Activated CD4-positive, alpha-beta T cell treated with anti-CD3 and anti-CD28 coated beads for 24 hours (primary cell): ENCODE measurements around the gene CDC42BPB.
"Not testable (repeated sequence)": the region's sequence is repeated elsewhere in the genome, so short reads cannot be mapped to it uniquely, and the experiment has no call there.

Experiments
- DNase-seq, 2 donors: peaks; one replicate each; pipeline ENCODE4 v3.0.0-alpha.2; 2020; ENCODE audit warnings: low read depth in 2 of 2

The CDC42BPB gene

DNA sequence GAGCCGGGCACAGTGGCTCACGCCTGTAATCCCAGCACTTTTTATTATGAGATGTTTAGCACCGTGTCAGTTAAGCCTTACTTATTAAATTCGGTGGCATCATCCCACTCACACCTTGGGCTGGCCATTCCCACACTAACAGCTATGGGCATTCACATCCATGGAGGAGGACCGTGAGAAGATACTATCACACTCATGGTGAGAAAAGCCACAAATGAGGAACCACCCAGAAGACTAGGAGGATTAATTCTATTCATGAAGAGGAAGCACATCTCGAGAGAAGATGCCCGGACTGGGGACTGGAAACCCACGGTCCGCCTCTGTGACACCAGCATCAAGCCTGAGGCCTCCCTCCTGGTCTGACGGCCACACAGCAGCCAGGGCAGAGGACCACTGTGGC, 4.9 kb downstream of the CDC42BPB start:
- DNase-seq: no peak

DNA sequence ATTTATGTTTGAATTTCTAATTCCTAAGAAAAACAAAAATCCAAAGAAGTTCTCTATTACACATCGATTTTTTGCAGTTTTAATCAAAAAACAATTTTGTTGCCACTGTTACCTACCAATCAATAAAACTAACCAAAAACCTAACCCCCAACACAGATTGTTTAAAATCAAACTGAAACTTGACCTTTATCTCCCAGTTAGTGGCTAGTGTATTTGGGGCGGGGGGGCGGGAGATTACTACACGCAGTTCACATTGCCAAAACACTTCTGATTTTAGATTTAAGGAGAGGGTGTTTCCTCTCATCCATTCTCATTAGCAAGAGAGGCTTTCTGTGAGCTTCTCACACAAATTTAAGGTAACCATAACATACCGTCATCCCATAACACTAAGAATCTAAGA, 6.4 kb downstream of the CDC42BPB start:
- no peak for DNase-seq

DNA sequence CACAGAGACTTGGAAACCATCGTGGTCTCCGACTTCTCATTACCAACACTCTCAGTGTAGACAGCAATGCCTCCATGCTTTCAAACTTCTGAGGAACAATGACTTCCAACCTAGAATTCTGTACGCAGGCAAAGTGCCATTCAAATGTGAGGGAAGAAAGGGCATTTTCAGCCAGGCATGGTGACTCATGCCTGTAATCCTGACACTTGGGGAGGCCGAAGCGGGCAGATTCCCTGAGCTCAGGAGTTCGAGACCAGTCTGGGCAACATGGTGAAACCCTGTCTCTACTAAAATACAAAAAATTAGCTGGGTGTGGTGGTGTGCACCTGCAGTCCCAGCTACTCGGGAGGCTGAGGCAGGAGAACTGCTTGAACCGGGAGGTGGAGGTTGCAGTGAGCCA, 9.9 kb downstream of the CDC42BPB start:
- not testable (repeated sequence) for DNase-seq

DNA sequence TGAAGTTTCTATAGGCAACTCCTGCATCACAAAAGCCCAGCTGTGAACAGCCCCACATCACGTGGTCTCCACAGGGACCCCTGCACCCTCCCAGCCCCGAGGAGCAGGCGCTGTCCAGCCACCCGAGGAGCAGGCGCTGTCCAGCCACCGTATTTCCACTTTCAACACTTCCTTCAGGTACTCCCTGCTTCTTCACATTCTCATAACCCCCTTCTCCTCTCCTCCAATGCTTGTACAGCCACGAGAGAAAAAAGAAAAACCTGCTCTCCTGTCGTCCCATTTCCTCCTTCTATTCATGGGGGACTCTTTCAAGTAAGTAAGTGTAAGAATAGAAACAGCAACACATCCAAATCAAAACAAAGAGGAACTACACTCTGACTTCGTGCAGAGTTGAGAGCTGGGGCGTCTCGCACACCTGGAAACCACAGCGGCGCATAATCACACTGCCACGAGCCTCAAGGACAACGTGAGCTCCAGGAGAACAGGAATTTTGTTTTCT, 11.9 kb downstream of the CDC42BPB start:
- no peak for DNase-seq

DNA sequence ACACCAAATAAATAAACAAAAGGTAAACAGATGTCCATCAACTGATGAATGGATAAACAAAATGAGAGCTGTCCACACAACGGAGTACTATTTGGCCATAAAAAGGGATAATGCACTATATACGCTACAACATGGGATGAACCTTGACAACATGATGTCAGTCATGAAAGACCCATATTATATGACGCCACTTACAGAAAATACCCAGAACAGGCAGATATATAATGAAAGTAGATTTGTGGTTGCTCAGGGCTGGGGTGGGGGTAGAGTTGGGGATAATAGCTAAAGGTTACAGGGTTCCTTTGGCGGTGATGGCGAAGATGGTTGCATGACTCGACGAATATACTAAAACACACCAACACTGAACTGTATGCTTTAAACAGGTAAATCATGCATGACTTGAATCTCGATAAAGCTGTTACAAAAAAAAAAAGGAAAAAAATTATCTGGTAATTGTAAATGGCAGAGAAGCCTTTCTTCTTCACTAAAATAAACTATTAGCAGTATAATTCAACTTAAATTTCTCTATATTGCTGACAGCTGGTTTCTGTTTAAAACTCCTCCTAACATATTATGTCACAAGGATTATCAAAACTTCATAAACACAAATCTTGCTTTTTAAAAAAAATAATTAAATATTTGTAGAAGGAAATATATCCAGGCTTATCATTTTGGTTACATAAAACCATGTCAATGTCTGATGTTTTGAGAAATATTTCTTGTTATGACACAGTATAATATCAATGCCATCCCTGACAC, 13.9 kb downstream of the CDC42BPB start:
- DNase-seq: no peak

DNA sequence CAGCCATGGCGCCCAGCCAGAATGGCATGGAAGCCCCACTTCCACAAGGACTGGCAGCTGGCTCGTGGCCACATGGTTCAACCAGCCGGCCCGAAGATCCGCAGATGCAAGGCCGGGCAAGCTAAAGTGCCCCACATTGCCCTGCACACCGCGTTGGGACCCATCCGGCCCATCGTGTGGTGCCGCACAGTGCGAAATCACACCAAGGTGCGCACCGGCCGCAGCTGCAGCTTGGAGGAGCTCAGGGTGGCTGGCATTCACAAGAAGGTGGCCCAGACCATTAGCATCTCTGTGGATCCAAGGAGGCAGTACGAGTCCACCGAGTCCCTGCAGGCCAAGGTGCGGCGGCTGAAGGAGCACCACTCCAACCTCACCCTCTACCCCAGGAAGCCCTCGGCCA, 15.9 kb downstream of the CDC42BPB start:
- DNase-seq: no peak

DNA sequence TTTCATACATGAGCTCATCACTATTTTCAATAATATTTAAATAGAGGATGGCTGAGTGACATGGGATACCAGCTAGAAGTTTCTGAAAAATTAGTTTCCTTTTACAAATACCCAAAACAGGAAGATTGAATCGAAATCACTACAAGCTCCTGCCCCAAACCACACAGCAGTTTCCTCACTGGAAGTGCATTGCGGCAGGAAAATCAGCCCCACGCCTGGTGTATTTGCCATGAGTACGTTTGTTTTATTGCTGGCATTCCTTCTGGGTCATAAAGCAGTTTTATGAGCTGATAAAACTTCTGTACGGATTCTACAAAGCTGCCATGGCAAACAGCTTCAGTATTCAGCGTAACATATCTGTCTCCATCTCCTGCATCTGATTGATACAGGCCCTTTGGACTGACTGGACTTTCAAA, 23.7 kb downstream of the CDC42BPB start:
- no peak for DNase-seq

DNA sequence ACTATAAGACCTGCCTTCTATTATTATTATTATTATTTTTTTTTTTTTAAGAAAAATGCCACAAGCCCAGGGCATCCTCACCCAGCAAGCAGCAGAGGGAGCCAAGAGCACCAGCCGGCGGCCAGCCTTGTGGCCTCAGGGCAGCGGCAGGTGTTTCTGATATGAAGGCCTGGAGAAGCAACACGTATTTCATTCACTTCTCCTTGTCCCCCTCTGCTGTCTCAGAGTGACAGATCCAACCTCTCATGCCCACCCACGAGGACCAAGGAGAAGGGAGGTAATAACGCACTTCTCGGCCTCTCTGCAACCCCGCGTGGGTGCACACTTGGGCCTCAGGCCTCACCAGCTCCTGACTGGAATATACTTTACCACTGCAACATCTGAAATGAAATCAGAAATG, 25.4 kb downstream of the CDC42BPB start:
- no peak for DNase-seq

DNA sequence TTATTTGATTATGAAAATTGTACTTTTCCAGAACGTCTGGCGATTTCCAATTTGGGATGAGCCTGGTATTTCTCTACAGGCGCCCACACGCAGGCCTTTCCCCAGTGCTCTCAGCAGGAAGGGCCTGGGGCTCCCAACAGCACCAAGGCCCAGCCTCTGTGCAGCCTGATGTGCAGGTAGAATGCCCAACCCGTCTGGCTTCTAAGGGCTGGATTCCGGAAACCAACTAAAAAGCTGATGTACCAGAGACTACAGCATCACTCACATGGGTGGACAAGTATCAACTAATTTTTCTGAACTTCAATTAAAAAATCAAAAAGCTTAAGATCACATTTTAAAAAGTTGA, 25.8 kb downstream of the CDC42BPB start:
- DNase-seq: no peak

DNA sequence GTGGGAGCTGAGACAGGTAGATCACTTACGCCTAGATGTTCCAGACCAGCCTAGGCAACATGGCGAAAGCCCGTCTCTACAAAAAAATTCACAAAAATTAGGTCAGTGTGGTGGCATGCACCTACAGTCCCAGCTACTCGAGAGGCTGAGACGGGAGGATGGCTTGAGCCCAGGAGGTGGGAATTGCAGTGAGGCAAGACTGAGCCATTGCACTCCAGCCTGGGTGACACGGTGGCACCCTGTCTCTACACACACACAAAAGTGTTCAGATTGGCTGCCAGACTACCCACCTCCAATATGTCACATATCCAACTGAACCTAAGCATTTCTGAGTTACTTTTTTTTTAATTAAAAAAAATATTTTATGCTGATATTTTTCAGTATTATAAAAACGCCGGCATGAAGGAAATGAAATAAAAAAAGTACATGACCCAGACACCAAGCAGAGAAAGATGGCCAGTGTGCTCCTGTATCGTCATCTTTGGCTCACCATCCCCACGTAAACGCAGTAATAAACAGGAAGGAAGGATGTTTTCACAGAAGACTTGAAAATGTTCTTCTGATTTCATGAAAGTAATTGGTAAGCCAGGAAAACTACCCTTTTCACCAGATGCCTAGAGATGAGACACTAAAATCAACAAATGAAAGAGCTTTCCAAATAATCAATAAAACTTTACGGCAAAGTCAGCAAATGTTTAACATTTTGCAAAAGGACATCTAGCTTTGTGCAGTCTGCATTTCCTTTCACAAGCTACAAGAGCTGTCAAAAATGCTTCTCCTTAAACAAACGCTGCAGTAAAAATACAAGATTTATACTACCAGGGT, 26.4 kb downstream of the CDC42BPB start:
- DNase-seq: no peak

DNA sequence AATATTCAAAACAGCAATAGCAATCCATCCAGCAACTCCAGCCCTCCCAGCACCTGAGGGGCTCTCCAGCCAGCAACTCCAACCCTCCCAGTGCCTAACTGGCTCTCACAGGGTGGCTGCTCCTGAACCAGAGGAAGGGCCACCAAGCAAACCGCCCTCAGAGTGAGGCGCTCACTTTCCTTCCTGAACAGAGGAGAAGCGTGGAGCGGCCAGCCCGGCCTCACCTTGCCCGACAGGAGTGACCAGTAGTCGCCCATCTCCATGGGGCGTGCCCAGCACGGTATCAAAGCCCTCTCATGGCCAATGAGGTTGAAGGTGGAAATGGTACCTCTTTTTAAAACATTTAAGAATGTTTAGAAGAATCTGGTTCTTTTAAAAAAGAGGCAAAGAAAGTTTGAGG, 27.4 kb downstream of the CDC42BPB start:
- DNase-seq: no peak

DNA sequence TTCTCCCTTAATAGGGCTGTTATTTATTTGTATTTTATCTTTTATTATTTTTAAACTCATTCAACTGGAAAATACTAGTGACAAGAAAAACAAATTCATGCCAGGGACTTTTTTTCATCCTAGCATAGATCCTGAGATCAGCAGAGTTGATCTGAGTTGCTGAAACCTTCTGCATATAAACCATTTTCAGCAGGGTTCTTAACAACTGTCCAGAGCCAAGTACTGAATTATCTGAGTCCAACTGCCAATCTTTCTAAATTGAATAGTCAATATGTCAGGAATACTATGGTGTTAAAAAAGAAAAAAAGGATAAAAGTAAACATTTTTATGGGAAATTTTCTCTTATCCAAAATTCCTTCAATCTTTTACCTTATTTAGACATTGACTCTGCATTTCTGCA, 28.6 kb downstream of the CDC42BPB start:
- DNase-seq: no peak

DNA sequence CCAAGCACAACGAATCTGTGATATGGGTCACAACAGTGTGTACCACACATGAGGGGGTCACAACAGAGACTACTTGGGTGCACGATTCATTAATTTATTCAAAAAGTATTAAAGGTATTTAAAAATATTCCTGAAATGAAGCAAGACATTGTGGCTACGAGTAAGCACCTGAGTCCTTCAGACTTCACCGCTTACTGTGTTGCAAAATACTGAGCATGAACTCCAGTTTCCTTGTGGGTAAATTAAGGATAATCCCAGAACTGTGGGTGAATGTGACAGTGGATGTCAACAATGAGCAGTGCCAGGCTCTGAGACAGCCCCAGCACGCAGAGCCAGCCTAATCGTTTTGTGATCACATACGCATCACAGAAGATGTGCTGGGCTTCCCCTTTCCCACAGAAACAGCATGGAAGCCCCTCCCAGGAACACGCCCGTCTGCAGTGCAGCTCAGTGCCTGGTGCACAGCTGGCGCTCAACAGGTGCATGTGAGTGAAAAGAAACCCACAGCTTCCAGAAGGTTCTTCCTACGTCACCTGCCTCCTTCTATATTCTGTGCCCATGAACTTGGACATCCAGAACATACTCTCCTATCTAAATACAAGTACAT, 29.1 kb downstream of the CDC42BPB start:
- DNase-seq: no peak

DNA sequence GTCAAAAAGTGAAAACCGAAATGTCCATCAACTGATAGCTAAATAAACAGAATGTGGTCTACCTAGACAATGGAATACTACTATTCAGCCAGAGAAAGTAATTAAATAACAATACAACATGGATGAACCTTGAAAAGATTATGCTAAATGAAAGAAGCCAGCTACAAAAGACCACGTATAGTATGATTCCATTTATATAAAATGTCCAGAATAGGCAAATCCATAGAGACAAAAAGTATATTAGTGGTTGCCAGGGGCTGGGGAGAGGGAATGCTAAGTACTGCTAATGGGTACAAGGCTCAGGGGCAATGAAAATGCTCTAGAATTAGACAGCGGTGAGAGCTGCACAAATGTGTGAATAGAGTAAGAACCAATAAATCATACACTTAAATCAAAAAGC, 29.9 kb downstream of the CDC42BPB start:
- DNase-seq: no peak

DNA sequence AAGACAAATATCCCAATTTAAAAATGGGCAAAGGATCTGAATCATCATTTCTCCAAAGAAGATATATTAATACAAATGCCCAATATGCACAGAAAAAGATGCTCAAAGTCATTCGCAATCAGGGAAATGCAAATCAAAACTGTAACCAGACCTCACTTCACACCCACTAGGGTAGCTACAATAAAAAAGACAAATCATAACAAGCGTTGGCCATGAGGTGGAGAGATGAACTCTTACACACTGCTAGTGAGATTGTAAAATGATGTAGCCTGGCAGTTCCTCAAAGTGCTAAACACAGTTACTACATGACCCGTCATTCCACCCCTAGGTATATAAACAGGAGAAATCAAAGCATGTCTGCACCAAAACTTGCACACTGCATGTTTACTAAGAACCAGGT, 30.4 kb downstream of the CDC42BPB start:
- DNase-seq: no peak

DNA sequence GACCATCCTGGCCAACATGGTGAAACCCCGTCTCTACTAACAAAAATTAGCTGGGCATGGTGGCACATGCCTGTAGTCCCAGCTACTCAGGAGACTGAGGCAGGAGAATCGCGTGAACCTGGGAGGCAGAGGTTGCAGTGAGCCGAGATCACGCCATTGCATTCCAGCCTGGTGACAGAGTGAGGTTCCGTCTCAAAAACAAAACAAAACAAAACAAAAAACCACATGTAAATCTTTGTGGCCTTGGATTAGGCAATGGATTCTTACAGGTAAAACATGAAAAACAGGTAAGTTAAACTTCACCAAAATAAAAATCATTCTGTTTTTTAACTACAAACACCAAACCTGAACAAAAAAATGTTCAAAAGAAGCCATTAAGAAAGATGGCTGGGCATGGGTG, 31.2 kb downstream of the CDC42BPB start:
- DNase-seq: not testable (repeated sequence)

DNA sequence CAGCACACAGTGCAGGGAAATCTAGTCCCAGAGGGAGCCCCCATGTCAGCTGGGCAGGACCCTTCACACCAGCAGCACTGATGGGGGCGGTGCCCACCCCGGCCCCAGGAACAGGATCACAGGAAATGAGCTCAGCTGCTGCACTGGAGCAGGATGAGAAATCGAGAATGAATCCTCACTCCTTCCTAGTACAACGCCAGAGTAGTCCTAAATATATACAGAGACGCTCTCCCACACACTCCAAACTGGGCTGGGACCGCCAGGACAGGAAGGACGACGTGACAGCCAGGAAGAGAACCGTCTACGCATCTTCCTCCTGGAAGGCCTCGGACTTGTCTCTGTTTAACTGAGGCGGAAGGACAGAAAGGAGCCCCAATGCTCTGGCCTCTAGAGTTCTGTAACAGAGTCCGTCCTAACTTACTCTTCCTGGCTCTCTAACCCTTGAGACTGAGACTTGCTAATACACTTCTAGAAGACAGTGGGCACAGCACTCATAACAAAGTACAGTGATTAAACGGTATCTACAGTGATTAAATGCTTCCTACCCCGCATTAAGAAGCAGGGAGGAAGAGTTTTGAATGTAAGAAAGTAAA, 33.4 kb downstream of the CDC42BPB start:
- DNase-seq: no peak

DNA sequence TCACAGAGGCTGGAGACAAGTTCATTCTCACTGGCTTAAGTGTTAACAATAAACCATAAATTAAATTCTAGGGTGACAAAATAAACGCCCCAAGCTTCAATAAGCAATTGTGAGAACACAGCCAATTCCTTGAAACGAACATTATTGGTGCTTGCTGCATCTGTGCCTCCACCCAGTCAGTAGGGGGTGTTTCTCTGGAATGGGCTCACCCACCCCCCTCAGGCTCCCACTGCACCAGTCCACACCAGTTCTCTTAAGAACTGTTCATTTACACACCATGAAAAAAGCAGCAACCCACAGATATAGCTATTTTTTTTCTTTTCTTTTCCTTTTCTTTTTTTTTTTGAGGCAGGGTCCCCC, 34.7 kb downstream of the CDC42BPB start:
- DNase-seq: no peak

DNA sequence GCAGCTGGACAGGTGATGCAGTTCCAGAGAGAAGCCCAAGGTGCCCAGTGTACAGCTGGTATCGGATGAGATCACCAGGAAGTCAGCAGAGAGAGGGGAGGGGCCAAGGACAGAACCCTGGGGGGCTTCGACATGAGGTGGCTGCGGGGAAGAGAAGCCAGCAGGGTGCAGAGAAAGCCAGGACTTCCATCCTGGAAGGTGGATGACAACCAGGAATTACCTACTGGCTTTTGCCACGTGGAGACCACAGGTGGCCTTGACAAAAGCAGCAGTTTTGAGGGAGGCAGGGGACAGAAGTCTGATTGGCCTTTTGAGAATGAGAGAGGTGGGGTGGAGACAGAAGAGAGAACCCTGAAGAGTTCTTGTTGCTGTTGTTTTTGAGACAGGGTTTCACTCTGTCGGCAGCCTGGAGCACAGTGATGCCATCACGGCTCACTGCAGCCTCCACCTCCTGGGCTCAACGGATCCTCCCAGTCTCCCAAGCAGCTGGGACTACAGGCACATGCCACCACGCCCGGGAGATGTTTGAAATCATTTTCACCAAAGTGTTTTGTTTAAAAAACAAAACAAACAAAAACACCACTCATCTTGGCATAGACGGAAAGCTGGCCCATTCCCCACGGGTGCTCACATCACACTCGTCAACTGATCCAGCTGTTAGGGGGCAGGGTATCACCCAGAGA, 35.2 kb downstream of the CDC42BPB start:
- DNase-seq: no peak

DNA sequence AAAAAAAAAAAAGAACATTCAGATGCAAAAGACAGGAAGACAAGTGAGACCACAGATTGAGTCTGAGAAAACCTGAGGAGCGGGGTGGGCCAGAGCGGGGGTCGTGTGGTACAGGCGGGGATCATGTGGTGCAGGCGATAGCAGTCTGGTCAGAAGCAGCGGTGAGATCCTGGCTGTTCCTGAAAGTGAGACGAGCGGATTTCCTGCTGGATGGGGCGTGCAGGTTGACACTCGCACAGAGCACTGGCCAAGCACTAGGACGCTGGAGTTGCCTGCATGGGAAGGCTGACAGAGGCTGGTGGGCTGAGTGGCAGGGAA, 35.7 kb downstream of the CDC42BPB start:
- DNase-seq: no peak

DNA sequence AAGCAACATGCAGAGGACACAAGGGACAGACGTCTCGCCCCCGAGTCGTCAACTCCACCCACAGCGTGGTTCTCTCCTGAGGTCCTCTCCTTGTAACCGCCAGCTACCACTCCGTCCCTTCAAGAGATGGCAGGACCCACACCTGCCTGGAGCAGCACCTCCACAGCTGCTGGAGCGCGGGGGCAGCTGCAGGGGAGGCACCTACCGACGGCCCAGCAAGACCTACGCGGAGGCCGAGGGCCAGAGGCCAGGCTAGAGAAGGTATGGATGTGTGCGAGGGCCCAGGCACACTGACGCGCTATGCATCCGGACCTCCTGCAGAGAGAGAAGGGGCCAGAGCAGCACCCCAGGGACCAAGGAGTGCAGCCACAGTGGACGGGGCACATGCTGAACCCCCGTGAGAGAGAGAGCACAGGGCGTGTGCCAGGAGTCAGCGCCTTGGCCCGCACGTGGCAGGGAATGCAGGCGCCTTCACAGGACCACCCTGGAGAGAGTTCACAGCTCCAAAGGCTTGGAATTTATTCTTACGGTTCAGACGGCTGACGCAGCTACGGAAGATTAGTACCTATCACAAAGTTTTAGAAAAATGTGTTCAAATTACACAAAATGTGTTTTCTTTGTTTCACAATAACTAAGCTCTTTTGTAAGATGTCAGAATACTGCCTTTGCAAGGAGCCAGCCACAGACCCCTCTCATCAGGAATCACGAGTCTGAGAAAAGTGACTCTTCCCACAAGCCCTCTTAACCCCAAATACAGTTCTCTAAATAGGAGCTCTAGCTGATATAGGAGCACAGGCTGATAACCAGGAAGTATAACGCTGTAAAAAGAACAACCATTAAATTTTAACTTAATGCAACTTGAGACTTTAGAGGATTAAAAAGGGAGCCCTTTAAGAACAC, 36.8 kb downstream of the CDC42BPB start:
- no peak for DNase-seq
